Nephron (organoid): ENCODE measurements around the gene KPNA6.
A peak's percentile ranks its signal among the peaks of the same experiment; 100 is the strongest.
"Not testable (repeated sequence)": the region's sequence is repeated elsewhere in the genome, so short reads cannot be mapped to it uniquely, and the experiment has no call there.

Experiments
- H3K27ac Mint-ChIP-seq, 3 experiments: 2 replicates each; pipeline ENCODE4 v1.8.0; 2020; ENCODE audit warnings: mixed read lengths in 3 of 3, mild to moderate bottlenecking in 2 of 3, moderate library complexity in 1 of 3
- H3K27me3 Mint-ChIP-seq: 2 replicates; pipeline ENCODE4 v1.8.0; 2021; ENCODE audit warnings: low read depth, mild to moderate bottlenecking, moderate library complexity, mixed read lengths
- H3K36me3 Mint-ChIP-seq: 2 replicates; pipeline ENCODE4 v1.8.0; 2020; ENCODE audit warnings: low read depth, mixed read lengths
- H3K4me1 Mint-ChIP-seq: 2 replicates; pipeline ENCODE4 v1.8.0; 2020; ENCODE audit warnings: mixed read lengths
- H3K4me3 Mint-ChIP-seq, 3 experiments: 2 replicates each; pipeline ENCODE4 v1.8.0; 2020; ENCODE audit warnings: mild to moderate bottlenecking in 3 of 3, mixed read lengths in 3 of 3, moderate library complexity in 2 of 3
- H3K9me3 Mint-ChIP-seq: 2 replicates; pipeline ENCODE4 v1.8.0; 2020; ENCODE audit warnings: mixed read lengths
- CTCF ChIP-seq, 3 experiments: fragments of 200-600 bp; sonication (generic); IDR thresholded peaks; one replicate each; pipeline ENCODE4 v1.5.0; 2021; ENCODE audit warnings: antibody characterized with exemption in 3 of 3; ENCODE audit not compliant: unreplicated experiment in 3 of 3

The KPNA6 gene

GRCh38 chr1:32142446-32143301 lies 34.8 kb downstream of the KPNA6 start:
- Mint-ChIP-seq H3K4me1 (peaks cover 35% of the 10 kb centered on the region), H3K4me3 (no peak overlapping the region), H3K27me3 (no peaks in the 10 kb centered on the region), H3K9me3 (no peaks in the 10 kb centered on the region), H3K27ac (peak overlapping the region; percentile 79 to 93 (median 82)), H3K36me3 (peaks cover 17% of the 10 kb centered on the region)
- TF ChIP-seq CTCF (IDR thresholded peaks at IDR 0.05; ENCODE audit: unreplicated experiment in 3 of 3) = no peak

DNA sequence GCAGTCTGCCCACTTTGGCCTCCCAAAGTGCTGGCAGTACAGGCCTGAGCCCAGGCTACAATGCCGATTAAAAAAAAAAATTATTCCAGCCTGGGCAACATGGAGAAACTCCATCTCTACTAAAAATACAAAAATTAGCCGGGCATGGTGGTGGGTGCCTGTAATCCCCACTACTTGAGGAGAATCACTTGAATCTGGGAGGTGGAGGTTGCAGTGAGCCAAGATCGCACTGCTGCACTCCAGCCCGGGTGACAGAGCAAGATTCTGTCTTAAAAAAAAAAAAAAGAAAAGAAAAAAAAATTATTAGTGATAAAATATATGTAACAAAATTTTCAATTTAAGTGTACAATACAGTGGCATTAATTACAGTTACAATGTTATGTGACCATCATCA lies 35.4 kb downstream of the KPNA6 start:
- Mint-ChIP-seq H3K36me3 (peaks cover 23% of the 10 kb centered on the region), H3K27ac (peak overlapping the region in 2 of 3 experiments; percentile 34 to 46), H3K4me1 (peaks cover 35% of the 10 kb centered on the region)
- H3K27me3 Mint-ChIP-seq, H3K9me3 Mint-ChIP-seq, H3K4me3 Mint-ChIP-seq: not testable (repeated sequence)

GRCh38 chr1:32144033-32144432 lies 36.2 kb downstream of the KPNA6 start:
- Mint-ChIP-seq H3K9me3 (peaks cover 9% of the 10 kb centered on the region), H3K4me1 (peaks cover 29% of the 10 kb centered on the region), H3K4me3 (no peak overlapping the region), H3K27me3 (no peaks in the 10 kb centered on the region), H3K27ac (peak overlapping the region in 1 of 3 experiments; percentile 46), H3K36me3 (peaks cover 31% of the 10 kb centered on the region)
- TF ChIP-seq CTCF (IDR thresholded peaks at IDR 0.05; ENCODE audit: unreplicated experiment in 3 of 3) = no peak

- Mint-ChIP-seq H3K36me3 (peaks cover 48% of the 10 kb centered on the region), H3K9me3 (peaks cover 12% of the 10 kb centered on the region), H3K4me1 (peaks cover 31% of the 10 kb centered on the region)
- not testable (repeated sequence) for H3K4me3 Mint-ChIP-seq, H3K27ac Mint-ChIP-seq, H3K27me3 Mint-ChIP-seq
Measured at GRCh38 chr1:32147799-32148198, 39.9 kb downstream of the KPNA6 start.

DNA sequence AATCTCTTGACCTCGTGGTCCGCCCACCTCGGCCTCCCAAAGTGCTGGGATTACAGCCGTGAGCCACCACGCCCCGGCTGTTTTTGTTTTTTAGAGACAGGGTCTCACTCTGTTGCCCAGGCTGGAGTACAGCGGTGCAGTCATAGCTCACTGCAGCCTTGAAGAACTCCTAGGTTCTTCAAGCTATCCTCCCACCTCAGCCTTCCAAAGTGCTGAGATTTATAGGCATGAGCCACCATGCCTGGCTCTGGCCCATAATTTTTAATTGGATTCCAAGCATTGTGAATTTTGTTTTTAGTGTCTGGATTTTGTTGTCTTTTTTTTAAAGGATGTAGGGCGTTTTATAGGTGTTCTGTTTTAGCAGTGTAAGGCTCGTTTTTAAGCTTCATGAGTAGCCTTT lies 43.0 kb downstream of the KPNA6 start:
- H3K4me3 Mint-ChIP-seq = no peak overlapping the region
- peak overlapping the region; percentile 79 to 92 (median 87) for H3K27ac Mint-ChIP-seq
- H3K27me3 Mint-ChIP-seq = no peaks in the 10 kb centered on the region

DNA sequence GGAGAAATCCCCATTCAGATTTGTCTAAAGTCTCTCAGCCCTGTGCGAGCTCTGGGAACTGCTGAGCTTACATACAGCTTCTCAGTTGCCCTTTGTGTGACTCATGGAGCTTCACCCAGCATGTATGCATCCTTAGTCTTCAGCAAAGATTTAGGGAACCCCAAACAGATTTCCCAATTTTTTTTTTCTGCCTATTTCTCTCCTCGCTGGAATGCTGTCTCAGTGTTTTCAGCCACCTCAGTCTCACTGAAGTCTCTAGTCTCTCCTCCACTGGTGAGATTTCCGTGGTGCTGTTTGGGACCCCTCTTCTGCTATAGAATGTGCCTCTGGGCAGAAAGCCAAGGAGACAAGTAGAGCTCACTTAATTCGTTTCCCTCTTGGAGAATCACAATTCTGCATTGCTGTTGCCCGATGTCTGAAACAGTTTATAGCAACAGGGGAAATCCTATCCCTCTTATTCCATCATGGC lies 43.5 kb downstream of the KPNA6 start:
- Mint-ChIP-seq H3K27me3 (no peaks in the 10 kb centered on the region), H3K4me1 (peaks cover 25% of the 10 kb centered on the region), H3K27ac (peak overlapping the region; percentile 79 to 92 (median 87)), H3K36me3 (peaks cover 47% of the 10 kb centered on the region), H3K9me3 (peaks cover 12% of the 10 kb centered on the region), H3K4me3 (peak overlapping the region; percentile 8 to 43 (median 30))
- no peak for TF ChIP-seq CTCF (IDR thresholded peaks at IDR 0.05; ENCODE audit: unreplicated experiment in 3 of 3)

More for the DNA sequence above, 43.0 kb downstream of the KPNA6 start:
- Mint-ChIP-seq H3K9me3 (peaks cover 12% of the 10 kb centered on the region), H3K4me1 (peaks cover 25% of the 10 kb centered on the region), H3K36me3 (peaks cover 47% of the 10 kb centered on the region)
- TF ChIP-seq CTCF (IDR thresholded peaks at IDR 0.05; ENCODE audit: unreplicated experiment in 3 of 3) = no peak

DNA sequence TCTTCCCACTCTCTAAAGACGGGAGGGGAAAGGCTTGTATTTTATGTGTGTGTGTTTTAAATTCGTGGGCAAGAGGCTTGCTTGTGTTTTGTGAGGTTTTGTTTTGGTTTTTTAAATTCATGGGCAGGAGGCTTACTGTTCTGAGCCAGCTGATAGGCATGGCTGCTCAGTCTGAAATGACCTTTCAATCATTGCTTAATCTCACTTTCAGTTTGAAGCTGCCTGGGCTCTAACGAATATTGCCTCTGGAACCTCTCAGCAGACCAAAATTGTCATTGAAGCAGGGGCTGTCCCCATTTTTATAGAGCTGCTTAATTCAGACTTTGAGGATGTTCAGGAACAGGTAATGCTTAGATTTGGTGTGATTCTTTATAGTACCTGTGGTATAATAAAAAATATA lies 51.3 kb downstream of the KPNA6 start:
- H3K4me3 Mint-ChIP-seq = no peak overlapping the region
- no peaks in the 10 kb centered on the region for H3K4me1 Mint-ChIP-seq
- H3K27ac Mint-ChIP-seq = no peak overlapping the region
- no peaks in the 10 kb centered on the region for H3K9me3 Mint-ChIP-seq
- no peak for TF ChIP-seq CTCF (IDR thresholded peaks at IDR 0.05; ENCODE audit: unreplicated experiment in 3 of 3)
- H3K36me3 Mint-ChIP-seq = peaks cover 75% of the 10 kb centered on the region
- H3K27me3 Mint-ChIP-seq = no peaks in the 10 kb centered on the region
